Left ventricle myocardium superior (tissue), 1 donor: Measurements from ENCODE around the gene HOXA6. TPM values are rescaled to one million over a fixed set of nuclear protein-coding genes. Genes with fewer than 3 reads are reported as not detected.
A peak's percentile ranks its signal among the peaks of the same experiment; 100 is the strongest.

Source experiments
- ATAC-seq: fragments of 200-7000 bp; cut with Tn5 transposase; one replicate; pipeline ENCODE4 v1.9.1; 2020; ENCODE audit warnings: mild to moderate bottlenecking, moderate library complexity
- DNase-seq: peaks from one replicate; pipeline ENCODE4 v3.0.0-alpha.2; 2020
- intact Hi-C: fragments of 100-400 bp; cut with micrococcal nuclease; formaldehyde crosslinking; loops from one replicate; pipeline ENCODE4 v1.11.0; 2022
- total RNA-seq: library from RNA; stranded (reverse); fragmentation: NEBNext Ultra II Directional; extraction: Animal tissue kit (Norgen Biotek cat#: 25700); gene quantifications from one replicate; pipeline ENCODE4 v1.2.1, GENCODE V29; 2021
- donor health status: DM: no; HTN: yes; CAD: no; lungs with severe emphysema.

HOXA6 gene
- total RNA-seq, 1 donor from 2014 or later = not detected

DNA sequence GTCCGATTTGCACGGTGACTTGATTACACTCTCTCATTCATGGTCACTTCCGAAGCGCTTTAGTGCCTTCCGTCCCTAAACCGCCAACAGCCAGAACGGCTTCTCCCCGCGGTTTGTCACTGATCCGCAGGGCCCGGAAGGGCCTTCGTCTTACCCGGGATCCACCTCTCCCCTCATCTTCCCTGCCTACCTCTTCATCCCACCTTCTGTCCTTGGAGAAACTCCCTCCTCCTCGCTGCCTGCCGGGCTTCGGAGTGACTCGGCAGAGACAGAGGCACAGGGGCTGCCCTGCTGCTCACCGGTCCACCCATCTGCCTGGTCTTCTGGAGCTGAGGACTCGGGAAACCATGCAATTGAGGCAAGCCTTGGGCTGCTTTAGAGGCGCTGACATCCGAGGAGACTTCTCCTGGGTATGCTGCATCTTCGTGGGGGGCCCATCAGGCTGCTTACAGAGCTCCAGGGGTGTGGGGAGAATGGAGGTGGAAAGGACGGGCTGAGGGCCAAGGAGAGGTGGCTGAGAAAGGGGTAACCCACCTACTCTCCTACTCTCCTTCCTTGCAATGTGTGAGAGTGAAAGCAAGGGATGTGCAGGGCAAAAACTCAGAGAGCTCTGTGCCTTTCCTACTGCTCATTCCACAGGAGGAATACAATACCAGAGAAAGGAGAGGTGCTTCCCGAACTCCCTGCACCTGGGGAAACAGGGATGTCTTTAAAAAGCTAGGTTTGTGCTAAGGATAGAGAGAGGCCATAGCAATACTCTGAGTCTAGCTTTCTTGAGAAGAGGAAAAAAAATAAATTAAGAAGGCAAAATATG lies 38.5 kb upstream of the HOXA6 start:
- DNase-seq = no peak
- intact Hi-C loops = no loop called here
- ATAC-seq = no peak

DNA sequence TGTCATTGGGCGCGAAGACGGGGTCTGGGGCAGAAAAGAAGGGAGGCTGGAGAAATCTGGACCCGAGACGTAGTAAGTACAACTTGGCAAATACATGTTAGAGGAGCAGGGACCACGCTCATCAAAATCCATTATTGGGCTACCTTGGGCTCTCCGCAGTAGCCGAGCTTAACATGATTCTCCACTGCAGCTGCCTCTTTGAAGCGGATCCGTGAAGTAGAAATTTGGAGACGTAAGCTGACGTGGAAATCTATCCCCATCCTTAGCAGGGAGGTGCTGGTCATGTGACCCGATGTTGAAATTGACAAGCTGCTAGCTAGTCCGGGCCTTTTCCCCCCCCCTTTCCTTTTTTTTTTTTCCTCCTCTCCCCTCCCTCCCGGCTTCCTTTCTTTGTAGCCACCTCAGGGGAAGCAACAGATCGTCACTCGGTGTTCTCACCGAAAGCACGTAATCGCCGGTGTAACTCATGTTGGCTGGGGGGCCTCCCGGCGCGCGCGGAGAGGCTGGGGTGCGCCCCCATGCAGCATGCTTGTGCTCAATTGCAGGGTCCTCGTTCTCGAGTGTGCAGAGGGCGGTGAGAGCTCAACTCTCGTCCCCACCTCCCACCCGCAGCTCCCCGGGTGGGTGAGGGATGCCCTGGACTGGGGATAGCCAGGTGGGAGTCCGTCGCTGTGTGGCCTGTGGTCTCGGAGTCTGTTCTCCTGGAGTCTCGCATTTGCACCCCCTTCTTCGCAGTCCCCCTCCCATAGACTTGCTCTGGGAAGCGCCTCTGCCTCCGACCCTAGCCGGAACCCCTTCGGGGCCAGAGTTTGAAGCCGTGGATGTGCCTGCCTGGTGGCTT lies 37.7 kb upstream of the HOXA6 start, which contains the start of gene HOXA11:
Gene HOXA11, minus strand, starts transcription at position 220 of the 841 bp plus-strand sequence. Its CDS starts 88 bp downstream, at position 132.
- DNase-seq = no peak
- no peak for ATAC-seq
- intact Hi-C loops = no loop called here

DNA sequence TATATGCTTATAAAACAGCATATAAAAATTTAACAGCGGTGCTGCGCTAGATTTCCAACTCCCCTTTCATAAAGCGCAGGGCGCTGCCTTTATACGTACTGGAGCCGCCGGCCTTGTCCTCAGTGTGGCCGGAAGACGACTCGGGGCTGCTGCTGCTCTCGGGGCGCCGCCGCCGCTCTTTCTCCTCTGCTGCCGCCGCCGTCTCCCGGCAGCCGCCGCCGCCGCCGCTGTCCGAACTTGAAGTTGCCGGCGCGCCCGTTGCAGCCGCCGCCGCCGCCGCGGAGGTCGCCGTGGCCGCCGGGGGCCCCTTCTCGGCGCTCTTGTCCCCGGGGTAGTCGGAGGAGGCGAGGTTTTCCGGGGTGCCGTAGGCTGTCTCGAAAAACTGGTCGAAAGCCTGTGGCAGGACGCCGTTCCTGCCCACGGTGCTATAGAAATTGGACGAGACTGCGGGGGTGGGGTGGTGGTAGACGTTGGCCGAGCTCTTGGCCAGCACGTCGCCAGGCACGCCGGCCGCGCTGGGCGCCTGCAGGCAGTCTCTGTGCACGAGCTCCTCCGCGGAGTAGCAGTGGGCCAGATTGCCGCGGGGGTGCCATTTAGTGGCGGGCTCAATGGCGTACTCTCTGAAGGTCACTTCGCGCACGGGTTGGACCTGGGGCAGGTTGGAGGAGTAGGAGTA lies 36.9 kb upstream of the HOXA6 start:
- DNase-seq (no peak), ATAC-seq (peak; percentile 17)
- intact Hi-C loops = no loop called here

DNA sequence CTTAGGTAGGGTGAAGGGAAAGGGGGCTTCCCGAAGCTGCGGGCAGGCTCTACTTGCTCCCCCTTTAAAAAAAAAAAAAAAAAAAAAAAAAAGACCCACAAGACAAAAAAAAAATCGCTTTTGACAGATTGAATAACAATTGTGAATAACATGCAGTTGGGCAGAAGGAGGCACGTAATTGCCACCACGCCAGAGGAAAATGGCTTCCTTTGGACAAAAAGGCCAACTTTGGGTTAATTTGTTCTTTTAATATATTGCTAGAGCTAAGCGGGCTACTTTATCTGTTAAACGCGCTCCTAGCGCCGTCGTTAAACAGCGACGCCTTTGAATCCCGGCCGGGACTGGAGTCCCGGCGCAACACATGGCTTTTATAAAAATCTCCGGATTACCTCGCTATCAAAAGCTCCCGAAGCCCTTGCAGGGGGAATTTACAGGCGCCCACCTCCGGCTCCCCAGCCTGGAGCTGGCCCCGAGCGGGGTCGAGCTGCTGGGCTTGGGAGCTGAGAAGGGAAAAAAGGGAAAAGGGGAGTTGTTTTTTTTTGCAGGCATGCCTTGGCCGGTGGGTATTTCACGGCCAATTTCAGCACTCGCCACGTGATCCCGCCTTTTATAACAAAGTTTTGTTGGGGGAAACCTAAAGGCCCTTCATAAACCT lies 36.2 kb upstream of the HOXA6 start:
- intact Hi-C loops = no loop called here
- no peak for ATAC-seq
- DNase-seq = no peak

DNA sequence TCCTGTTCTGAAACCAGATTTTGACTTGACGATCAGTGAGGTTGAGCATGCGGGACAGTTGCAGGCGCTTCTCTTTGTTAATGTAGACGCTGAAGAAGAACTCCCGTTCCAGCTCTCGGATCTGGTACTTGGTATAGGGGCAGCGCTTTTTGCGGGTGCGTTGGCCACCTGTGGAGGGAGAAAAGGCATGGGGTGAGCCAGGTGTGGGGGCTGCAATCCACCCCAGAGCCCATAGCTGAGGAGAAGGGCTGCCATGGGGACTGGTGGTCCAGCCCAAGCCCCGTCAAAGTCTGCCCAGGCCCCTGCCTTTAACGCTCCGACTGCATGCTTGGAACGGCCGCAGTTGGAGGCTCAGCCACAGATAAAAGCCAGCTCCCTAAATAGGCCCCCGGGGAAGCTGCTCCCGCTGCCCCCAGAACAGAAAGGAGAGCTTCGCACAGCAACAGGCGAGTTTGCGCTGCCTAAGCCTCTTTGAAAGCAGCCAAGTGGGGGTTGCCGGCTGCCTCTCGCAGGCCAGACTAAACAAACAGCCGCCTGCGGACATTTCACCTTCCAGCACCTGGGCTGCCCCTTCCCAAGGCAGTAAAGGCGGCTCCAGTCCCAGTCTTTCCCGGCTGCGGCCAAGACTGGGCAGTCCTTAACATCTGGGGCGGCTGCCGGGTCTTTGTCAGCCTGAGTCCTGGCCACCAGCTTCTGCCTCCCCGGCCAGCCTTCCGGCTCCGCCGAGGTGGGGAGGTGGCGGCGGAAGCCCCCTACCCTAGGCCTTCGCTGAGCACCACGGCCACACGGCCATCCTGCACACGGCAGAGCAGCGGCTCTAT lies 35.5 kb upstream of the HOXA6 start:
- DNase-seq = no peak
- ATAC-seq = no peak
- intact Hi-C loops = no loop called here

DNA sequence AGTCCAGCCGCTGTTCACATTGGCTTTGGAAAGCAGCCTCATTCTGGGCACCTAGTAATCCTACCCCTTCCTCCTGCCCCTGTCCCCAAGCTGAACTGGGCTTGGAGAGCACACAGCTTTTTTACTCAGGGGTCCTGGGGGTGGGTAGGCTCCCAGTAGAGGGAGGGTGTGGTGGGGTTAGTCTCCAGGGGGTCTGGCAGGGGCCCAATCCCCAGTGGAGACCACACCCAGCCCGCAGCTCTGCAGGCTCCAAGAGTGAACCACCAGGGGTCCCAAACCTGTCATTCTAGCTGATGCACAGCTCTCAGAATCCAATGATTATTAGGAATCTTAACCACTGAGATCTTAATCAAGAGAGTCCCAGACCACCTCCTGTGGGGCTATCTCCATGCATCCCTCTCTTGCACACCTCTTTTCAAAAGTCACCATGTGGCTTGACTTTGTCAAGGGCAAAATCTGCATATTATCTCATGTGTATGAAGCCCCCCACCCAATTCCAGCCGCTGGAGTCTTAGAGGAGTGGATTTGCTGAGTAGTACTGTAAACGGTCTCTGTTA lies 34.8 kb upstream of the HOXA6 start:
- ATAC-seq = no peak
- intact Hi-C loops = no loop called here
- DNase-seq = no peak

DNA sequence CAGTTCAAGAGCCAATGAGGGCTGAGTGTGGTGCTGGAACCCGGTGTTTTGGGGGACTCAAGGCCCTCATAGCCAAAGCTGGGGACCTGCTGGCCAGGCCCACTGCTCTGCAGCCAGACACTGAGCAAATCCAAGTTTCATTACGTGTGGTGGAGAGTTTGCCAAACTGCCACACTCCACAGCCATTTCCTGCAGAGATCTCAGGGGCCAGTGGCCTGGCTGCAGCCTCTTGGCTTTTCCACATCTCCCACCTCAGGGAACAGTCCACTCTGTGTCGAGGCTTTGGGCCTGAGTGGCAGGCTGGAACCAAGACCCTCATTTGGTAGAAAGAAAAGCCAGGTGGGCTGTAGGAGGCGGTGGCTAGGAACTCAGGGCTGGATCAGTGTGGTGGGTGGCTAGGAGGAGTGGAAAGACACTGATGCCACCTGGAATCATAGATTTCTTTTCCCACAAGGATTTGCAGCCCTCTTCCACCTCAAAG lies 34.3 kb upstream of the HOXA6 start:
- intact Hi-C loops = no loop called here

DNA sequence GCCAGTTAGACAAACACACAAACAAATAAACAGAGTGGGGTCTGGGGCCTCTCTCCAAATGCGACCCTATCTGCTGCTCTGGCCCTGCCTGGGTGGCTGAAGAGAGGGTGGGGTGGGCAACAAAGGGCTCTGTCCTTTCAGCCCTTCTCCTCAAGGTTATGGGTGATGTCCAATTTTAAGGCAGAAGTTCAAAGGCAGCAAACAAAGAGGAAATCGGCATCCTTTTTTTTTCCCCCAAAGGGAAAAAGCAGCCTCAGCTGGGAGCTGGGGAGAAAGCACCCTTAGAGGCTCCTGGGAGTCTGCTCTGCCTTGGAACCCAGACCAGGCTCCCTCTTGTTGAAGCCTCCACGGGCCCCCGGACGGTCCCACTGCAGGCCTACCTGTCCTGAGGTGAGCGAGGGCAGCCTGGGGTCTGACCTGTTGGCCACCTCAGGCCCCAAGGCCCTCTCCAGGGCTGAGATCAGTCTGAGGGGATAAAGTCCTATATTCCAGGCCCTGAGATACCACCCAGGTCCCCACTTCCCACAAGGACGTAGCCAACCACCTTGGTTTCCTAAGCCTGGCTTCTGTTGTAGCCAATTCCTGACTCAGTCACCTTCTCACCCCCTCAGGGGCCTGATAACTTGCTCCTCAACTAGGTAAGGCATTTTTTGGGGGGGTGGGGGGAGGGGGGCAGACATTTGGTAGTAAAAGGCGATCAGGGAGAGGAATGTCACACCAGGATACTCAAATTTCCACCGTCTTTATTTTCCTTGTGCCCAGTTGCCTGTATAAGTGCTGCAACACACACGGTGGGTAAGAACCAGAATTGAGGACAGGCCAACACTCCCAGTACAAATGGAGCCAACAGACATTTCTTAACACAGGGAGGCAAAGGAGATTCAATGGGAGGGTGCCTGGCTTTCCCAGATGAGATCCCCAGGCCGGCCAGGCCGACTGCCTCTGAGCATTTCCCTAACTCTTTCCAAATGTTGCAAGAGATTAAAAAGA lies 33.2 kb upstream of the HOXA6 start:
- no peak for ATAC-seq
- intact Hi-C loops = no loop called here

More for the DNA sequence above, 34.3 kb upstream of the HOXA6 start:
- ATAC-seq (no peak), DNase-seq (no peak)

DNA sequence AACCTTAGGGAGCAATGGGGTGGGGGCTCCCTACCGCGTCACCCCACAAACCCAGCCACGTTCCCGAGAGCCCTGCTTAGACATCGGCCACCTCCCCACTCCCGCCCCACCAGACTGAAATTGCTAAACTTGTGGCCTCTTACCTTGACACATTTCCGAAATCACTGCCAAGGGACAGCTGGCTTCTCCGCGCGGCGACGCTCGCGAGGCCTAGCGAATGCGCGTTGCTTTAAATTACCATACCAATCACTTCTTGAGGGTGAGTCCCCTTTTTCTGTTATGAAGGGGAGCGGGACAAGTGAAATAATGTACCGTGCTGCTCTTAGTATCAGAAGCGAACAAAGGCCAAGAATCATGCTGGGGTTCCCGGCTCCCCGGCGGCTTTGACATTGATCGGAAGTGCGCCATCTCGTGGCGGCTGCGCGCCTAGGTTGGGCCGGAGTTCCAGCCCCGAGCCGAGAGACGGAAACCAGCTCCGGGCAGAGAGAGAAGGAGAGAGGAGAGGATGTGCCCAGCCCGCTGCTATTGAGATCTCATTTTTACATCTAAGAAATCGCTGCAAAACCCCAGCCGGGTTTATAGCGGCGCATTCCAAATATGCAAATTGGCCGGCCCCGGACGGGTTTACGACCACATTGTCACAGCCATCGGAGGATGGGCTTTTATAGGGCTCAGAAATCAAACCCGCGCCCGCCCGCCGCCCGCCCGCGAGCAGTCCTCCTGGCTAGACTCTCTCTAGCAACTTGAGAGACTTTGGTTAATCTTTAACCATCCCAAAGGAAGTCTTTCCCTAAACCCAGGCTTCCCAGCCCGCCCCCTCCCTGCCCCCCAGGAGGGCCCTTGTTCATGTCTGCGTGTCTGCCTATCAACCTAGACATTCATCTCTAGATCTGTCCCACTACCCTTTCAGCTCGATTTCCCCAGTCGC lies 32.2 kb upstream of the HOXA6 start:
- intact Hi-C loops = no loop called here
- ATAC-seq (peak; percentile 48), DNase-seq (peak; percentile 69)

More for the DNA sequence above, 33.2 kb upstream of the HOXA6 start:
- DNase-seq = no peak

DNA sequence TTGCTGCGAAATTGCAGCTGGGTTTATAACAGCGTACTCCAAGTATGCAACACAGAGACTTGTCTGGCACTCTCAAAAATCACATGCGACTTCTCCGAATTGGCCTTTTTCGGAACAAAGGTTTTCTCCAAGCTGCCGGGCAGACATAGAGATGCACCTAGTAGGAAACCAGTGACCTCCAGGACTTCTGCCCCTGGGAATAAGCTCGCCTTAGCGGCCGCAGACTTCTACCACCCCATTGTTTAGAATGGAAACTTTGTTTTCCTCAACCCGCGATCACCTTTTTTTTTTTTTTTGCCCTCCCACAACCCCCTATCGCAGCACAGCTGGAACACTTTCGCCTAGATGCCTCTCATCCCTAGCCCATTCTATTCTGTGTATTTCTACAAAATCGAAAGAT lies 31.5 kb upstream of the HOXA6 start:
- no peak for ATAC-seq
- intact Hi-C loops = no loop called here
- no peak for DNase-seq

DNA sequence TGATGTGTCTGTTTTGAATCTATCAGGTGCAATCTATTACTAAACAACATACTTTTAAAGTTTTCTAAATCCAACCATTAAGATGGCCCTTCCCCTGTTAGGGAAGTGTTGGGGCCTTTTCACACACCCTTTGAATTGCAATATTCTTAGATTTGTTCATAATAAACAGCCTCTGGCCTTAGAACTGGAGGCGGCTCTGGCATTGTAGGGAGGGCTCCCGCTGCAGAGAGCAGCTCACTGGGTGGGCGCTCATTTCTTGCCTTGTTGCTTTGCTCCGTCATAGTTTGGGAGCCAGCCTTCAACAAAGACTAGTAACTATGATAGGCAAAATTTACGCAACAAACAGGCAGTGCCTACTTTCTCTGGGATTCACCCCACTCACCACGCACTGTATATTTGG lies 30.8 kb upstream of the HOXA6 start:
- ATAC-seq = no peak
- DNase-seq = no peak
- intact Hi-C loops = no loop called here

DNA sequence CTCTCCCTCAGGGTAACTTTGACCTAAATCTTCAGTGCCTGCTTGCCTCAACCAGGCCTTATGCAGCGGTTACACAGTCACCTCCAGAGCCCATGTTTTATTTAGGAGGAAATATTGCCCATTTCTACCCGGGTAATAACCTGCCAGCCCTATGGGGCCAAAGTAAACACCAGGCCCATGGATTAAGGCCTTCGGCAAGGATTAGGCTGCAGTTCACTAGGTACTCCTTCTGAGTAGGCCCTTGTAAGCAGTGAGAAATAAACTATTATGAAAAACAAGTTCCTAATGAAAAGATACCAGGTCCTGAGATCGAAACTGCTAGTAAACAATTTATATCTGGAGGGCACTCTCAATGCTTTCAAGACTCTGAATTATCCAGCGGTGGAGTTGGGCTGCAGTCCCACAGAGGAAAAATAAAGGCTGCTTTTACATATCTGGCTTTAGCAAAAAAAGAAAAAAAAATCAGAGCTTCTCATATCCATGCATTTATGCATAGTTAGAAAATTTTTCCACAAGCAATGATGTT lies 30.3 kb upstream of the HOXA6 start:
- ATAC-seq = no peak
- DNase-seq = no peak
- intact Hi-C loops = no loop called here

DNA sequence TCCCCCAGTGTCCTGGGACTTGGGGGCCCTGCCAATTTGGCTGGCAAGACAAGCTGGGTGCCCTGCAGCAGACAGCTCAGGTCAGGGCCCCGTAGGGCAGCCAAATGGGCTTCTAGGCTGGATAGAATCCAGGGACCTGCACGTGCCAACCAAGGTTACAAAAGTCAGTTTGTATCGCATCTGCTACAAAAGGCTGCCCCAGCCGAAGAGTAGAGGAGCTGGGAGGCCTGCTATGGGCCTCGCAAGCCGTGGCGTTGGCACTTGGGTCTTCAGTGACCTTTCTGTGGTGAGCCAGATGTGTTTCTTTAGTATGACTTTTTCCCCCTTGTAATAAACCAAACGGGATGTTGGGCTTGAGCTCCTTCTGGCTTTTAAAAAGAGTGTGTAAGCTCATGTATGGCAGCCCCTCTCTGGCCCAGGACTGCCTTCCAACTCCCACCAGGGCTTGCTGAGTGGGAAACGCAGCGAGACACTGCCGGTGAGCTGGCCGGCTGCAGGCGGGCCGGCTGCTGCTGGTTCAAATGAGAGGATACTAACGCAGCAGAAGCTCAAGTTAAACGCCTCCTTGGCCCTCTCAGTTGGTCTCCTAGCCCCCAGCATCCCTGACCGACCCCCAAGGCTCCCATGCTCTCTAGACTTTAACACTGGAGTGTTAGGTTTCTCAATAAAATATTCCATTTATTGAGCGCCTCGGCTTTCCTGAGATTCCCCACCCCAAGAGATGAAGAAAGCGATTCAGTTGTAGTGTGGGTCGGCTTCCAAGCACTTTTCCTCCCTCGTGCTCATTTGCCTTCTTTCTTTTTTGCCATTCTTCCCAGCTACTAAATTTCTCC lies 29.6 kb upstream of the HOXA6 start:
- intact Hi-C loops = no loop called here
- ATAC-seq = no peak
- no peak for DNase-seq

DNA sequence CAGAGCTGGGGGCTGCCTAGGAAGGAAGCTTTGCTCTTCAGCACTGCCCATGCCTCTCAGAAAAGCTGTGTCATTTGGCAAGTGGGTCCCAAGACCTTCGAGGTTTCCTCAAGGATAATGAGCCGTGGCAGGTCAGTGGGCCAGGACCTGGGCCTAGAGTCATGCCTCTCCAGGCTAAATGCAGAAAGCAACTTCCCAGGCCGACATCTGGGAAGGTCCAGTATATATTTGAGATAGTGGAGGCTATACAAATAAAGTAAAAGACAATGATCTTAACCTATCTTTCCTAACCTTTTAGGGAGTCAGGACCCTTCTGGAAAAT lies 28.9 kb upstream of the HOXA6 start:
- ATAC-seq = no peak
- no peak for DNase-seq
- intact Hi-C loops = no loop called here
